GM21619 (cell line): ENCODE results near the gene LSP1.
"Not testable (repeated sequence)": the region's sequence is repeated elsewhere in the genome, so short reads cannot be mapped to it uniquely, and the experiment has no call there.

Source experiments
- ATAC-seq: cut with Tn5 transposase; IDR thresholded peaks from one replicate; pipeline ENCODE4 v1.9.1; 2021; ENCODE audit not compliant: unreplicated experiment

LSP1 gene

DNA sequence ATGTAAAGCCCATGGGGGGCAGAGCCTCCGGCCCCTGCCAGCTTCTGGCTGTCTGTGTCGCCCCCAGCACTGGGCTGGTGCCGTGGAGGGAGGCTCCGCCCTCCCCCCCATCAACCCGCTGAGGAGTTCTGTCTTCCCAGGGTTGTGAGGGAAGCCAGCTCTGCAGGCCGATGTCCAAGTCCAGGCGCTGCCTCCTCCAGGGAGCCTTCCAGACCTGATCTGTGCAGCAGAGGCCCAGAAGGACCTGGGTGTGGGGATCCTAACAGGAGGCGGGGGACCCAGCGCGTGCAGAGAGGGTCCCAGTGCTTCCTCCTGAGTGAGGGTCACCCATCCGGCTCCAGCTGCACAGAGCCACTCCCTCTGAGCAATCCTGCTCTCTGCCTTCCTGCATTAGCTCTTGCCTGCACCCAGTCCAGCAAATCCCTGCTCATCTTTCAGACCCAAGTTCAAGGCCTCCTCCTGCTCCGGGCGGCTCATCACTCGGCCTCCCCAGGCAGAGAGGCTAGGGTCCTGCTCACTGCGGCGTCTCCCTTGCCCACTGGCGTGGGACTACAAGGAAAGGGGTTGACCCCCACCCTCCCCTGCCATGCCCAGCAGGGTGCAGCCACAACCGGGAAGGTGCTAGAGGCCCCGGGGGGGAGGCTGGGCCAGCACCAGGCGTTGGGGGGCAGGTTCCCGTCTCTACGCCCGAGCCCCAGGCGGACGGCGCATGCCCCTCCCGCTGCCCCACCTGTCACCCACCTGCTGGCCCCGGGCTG, 22.4 kb downstream of the LSP1 start:
- no peak for ATAC-seq

DNA sequence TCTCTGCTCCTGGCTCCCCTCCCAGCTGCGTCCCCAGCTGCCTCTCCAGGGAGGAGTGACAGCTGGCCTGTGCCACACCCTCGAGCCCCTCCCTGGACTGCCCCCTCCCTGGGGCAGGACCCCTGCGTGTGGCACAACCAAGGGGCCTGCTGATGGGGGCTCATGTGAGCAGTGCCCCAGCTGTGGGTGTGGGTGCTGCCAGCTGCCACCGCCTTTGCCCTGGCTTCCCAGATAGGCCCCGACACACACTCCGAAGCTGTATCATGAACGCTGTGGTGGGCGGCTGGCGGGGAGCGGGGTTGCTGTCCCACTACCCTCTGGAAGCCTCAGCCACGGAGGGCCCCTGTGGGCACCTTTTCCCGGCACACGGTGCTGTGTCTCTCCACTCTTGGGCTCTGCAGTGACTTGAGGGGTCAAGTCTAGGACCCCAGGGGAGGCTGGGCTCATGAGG, 23.0 kb downstream of the LSP1 start:
- not testable (repeated sequence) for ATAC-seq

DNA sequence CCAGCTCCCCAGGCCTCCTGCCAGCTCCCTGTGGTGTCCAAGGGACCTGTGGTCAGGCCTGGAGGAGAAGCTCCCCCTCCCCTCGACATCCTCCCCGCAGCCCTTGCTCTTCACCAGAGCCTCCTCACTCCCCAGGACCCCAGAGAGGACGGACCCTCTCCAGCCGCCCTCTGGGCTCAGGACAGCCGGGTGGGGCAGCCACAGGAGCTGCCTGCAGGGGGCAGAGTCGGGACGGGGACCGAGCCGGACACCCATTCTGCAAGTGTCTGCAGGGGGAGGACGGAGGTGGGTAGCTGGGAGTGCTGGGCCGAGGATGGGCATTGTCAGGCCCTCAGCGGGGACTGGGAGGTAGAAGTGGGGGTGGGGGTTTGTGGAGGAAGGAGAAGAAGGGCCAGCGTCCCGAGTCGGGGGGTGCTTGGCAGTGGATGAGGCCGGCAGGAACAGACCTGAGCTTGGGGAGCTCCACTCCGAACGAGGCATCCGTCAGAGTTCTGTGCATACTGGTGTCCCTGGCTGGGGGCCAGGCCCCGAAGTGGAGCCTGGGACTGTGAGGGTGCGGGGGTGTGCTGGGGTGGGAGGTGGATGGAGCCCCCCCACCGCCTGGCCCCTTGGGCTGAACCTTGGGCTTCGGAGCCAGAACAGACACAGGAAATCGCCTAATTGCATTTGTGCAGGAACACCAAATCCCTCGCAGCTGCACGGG, 23.6 kb downstream of the LSP1 start:
- ATAC-seq, result no peak

DNA sequence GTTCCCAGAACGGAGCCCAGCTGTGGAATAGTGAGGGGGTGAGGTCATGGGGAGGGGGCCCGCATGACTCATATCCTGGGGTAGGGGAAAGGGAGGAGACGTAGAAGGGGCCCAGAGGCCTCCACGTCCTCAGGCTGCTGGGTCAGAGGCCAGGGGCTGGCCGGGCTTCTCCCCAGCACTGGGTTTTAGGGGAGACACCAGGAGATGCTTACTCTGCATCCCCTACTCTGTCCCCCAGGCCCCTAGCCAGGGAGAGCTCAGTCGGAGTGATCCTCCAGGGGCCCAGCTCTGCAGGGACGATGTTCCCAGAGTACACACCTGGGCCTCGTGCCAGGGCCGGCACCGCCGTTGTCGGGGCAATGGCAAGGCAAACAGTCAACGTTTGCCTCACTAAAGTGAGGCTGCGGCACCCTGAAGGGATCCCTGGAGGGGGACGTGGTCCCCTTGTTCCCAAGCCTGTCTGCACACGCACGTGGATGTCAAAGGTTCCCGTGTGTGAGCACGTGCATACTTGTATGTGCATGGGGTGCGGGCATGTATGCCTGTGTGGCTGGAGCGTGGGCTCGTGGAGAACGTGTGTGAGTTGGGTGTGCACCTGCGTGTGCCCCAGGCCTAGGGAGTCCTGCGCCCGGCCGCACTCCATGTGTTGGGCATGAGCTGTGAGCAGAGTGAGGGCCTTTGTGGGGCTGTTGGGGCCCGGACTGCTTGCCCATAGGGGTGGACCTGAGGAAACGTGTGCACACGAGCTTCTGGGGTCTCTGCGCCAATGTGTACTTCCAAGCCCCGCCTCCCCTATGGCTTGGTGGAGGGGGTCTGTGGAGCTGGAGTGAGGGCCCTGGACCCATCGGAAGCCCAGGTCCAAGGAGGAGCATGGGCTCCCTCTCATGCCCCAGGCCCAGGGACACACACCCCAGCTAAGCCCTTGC, 24.6 kb downstream of the LSP1 start:
- ATAC-seq, result no peak

DNA sequence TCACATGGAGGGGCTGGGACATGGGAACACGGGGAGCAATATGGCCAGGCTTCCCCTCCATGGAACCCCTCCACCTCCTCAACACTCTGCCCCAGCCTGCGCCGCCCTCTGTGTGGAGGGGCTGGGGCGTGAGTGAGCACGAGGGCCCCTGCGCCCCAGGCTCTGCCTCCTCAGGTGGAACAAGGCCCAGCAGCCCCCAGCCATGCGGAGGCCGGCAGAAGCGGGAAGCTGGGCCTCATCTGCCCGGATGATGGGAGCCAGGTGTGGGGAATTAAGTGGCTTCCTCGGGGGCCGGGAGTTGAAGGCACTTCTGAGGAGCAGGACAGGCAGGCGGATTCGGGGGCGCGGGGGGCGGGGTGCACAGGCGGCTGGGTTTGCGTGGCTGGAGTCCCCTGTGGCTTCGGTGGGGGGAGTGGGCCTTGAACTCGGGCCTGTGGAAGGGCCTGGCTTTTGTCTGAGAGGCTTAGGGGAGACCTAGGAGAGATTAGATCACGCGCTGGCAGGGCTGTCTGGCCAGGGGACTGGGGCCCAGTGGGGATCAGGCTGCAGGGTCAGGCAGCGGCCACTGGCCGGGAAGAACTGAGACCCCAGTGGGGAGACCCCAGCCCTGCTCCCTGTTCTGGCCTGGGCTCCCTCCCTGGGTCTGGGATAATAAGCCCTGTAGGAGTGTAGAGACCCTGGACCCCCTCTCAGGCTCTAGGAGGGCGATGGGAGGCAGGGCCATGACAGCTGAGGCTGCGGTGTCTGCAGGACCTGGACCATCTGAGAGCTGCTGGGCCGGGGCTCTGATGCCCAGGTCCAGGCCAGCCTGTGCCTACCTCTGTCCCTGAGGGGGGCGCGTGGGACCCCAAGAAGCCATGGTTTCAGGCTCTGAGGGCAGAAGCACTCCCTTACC, 25.5 kb downstream of the LSP1 start:
- no peak for ATAC-seq

DNA sequence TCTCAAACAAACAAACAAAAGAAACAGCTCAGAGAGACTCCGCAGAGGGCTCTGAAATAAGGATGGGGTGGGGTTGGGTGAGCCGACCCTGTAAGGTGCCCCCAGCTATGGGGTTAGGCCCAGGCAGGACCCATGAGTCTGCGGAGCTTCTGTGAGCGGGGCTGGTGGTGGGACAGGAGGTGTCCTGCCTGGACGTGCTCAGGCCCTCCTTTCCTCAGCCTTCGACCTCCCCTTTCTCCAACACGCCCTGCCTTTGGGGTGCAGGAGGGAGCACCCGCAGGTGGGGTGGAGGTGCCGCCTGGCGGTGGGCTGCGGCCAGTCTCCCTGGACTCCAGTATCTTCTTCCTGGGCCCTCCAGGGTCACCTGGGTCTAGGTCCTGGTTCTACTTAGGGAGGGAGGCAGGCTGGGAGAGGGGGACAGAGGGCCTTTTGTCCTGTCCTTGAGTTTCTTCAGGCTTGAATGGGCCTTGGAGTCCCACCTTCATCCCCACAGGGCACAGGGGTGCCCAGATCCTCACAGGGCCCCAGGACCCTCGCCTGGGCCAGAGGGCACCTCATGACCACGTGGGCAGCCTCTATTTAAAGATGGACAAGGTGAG, 26.6 kb downstream of the LSP1 start:
- ATAC-seq, result no peak

DNA sequence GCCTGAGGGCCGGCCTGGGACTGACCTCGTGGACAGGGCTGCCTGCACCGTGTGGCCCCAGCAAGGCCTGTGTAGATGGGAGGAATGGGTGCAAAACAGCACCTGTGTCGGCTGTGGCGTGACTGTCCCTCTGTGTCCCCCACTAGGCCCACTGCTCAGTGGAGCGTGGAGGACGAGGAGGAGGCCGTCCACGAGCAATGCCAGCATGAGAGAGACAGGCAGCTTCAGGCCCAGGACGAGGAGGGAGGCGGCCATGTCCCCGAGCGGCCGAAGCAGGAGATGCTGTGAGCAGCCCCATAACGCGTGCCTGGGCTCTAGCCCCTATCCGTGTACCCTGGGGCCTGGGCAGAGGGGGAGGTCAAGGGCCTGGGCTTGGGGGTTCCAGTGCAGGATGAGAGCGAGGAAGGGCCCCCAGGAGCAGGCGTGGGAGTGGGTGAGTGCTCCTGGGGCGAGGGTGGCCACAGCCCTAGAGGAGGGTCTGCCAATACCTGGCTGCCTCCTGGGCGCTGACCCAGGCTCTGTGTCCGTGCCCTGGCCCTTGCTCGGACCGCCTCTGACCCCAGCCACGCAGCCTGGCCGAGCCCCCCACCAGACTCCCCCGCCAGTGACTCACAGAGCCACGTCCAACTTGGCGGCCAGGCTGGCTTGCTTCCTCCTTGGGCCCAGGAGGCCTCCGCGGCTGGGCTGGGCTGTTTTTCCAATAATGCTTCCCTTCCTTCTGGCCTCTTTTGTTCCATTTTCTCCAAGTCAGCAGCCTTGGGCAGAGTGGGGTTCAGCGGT, 27.2 kb downstream of the LSP1 start:
- ATAC-seq, result no peak

DNA sequence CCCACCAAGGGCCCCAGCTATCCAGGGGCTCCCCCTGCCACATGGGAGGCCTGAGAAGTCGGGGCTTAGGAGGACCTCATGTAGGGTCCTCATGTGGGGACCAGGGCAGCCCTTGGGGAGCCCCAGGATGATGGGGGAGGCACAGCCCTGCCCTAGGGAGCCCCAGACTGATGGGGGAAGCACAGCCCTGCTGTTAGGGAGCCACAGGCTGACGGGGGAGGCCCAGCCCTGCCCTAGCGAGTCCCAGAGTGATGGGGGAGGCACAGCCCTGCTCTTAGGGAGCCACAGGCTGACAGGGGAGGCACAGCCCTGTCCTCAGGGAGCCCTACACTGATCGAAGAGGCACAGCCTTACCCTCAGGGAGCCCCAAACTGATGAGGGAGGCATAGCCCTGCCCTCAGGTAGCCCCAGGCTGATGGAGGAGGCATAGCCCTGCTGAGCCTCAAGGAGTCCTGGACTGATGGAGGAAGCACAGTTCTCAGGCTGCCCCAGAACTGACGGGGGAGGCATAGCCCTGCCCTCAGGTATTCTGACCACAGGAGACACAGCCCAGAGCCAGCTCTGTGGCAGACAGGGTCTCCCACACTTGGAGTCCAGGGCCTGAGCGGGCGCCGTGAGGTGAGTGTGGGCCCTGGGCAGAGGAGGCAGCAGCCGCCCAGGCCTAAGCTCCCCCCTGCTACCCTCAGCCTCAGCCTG, 28.0 kb downstream of the LSP1 start:
- ATAC-seq, result no peak

DNA sequence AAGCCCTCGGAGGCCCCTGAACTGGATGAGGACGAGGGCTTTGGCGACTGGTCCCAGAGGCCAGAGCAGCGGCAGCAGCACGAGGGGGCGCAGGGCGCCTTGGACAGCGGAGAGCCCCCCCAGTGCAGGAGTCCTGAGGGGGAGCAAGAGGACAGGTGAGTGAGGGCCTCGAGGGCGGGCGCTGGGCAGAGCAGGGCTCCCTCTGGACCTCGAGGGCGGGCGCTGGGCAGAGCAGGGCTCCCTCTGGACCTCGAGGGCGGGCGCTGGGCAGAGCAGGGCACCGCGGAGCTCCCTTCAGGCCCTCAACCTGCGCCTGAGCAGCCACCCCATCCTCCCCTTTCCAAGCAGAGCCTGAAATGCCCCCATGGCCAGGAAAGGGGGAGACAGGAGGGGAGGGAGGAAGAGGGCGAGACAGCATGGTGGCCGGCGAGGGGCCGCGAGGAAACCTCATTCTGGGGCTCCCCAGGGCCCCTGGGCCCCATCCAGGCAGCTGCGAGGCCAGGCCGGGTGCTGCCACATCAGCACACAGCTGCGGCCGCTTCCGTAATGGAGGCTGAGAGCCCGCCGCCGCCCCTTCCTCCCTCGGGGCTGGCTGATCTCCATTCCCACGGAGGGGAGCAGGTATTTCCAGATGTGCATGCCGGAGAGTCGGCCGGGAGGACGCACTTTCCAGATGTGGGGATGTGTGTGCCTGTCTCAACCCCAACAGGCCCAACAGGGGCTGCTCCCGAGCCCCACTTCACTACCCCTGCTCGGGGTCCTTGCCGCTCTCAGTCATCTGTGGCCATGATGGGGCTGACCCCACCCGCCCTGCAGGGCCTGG, 28.8 kb downstream of the LSP1 start:
- ATAC-seq, result no peak

DNA sequence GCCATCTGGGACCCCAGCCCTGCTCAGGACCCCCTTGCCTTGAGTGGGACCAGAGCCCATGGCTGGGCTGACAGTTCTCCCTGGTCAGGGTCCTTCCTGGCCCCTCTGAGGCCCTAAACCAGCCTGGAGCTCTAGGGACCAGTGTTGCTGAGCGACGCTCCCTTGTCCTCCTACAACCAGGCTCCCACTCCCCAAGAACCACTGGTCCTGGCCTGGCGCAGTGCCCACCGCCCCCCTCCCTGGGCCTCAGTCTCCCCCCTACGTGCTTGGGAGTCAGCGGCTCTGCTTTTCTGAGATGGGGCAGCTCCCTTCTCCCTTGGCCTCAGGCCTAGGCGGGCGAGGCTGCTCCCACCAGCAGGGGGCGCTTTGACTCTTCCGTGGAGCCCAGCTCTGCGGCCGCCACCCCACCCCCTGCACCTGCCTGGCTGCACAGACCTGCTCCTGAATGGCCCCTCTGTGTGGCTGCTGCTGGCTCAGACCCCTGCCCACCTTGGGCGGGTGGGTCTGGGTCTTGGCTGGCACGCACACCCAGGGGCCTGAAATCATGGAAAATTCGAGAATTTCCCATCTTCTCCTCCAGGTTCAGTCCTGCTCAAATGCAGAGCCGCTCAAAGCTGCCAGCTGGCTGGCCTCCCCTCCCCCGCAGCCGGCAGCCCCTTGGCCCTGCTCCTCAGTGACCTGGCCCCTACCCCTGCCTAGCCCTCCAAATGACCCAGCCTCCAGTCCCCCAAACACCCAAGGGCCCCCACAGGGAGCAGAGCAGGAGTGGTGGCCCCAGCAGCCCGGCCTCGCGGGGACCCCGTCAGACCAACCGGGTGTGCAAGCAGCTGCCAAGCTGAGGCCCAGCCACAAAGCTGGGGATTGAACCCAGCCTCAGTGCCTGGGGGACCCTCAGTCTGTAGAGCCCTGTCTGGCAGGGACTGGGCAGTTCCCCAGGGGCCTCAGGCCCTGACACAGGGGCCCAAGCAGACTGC, 29.7 kb downstream of the LSP1 start:
- ATAC-seq, result no peak

DNA sequence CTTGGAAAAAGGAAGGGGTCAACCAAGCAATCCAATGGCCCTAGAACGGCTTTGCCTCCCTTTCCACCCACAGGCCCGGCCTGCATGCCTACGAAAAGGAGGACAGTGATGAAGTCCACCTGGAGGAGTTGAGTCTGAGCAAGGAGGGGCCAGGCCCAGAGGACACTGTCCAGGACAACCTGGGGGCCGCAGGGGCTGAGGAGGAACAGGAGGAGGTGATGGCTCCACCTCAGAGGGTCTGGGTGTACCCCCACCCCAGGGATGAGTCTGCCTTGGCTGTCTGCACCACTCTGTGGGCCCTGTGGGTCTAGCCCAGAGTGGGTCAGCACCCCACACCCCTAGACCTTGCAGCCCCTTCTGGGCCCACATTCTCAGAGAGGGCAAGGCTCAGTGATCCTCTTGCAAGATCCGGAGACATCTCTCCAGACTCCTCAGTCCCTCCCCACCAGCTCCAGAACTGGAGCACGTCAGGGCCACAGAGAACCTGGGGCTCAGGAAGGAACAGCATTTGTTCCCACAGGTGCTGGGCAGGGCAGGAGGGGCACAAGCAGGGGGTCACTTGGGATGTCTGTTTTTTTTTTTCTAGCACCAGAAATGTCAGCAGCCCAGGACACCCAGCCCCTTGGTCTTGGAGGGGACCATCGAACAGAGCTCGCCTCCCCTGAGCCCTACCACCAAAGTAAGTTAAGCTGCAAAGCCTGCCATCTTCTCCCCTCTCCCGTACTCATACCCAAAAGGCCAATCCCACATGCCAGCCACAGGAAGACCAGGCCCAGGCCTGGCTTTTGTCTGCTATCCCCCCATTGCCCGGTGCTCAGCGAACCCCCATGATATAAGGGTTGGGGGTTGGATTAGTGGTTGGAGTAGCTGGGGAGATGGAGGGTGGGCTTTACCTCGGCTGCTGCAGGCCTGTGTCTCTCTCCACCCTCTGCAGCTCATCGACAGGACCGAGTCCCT, 30.7 kb downstream of the LSP1 start:
- ATAC-seq, result no peak

DNA sequence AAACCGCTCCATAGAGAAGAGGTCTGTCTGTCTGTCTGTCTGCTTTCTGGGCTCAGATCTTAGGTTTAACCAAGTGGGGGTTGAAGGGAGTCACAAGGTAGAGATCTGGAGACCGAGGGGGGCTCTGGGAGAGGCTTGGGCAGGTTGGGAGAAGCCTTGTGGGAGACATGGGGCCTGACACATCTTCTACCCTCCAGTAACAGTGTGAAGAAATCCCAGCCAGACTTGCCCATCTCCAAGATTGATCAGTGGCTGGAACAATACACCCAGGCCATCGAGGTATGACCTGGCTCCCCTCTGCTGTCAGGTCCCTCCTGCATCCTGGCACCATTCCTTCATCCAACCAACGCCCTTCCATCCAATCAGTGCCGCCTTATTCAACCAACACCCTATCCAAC, 31.4 kb downstream of the LSP1 start:
- ATAC-seq, result no peak

DNA sequence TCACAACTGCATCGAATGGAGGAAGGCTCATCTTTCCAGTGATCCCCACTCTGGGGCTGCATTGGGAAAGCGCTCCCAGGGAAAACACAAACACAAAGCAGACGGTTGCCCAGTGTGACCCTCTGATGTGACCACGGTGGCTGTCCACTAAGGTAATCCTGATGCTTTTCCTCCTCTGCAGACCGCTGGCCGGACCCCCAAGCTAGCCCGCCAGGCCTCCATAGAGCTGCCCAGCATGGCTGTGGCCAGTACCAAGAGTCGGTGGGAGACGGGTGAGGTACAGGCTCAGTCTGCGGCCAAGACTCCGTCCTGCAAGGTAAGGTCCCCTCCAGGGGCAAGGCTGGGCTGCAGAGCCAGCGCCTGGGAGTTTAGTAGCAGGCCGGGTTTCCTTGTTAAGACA, 33.7 kb downstream of the LSP1 start:
- ATAC-seq, result not testable (repeated sequence)

DNA sequence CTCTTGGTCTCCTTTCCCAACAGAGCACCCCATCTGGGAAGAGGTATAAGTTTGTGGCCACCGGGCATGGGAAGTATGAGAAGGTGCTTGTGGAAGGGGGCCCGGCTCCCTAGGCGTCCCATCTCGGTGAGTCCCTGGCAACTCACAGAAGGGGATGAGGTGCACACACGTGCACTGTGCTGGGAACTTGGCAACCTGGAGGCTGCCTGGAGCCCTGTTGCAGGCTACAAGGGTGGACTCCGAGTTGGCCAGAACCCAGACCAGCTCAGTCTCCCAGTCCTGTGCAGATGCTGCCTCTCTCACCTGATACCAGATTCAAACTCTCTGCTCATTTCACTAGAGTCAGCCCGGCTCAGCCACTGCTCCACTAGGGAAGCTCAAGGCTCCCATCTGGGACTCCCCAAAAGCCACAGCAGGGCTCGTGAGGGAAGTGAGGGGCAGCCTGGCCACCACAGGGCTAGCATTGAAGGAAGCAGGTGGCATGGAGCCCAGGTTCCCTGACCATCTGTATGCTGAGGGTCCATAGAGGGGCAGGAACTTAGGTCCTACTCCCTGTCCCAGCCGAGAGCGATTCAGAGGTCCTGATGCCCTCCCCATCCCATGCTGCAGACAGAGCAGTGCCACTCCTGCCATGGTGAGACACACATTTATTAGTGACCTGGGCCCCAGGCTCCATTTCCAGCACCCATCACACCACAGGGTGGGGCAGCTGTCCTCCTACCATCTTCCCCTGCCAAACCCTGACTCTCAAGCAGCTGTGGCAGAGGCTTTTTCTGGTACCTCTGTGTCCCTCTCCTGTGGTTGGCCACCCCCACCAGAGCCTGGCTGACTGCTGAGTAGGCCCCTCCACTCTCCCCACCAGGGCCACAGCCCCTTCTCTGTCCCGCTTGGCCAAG, 34.8 kb downstream of the LSP1 start:
- ATAC-seq, result no peak

DNA sequence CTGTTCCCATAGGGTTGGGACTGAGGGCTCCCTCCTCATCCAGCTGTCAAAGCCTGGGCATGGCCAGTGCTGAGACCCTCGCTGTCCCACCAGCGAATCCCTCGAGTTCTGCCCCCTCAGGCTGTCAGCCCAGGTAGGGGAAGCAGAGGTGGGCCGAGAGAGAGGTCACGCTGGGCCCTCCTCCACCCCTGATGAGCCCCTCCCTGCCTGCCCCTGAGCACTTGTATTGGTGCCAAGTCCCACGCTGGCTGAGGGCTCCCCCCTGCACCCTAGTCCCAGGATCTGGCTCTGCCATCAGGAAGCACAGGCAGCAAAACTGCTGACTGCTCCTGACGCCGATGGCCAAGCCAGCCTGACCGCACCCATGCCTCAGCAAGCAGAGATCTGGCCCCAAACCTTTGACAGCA, 35.5 kb downstream of the LSP1 start:
- ATAC-seq, result no peak
